Ascending aorta (tissue), 2 donors: ENCODE results near the gene MYH13. TPM values are rescaled to one million over a fixed set of nuclear protein-coding genes. Genes with fewer than 3 reads are reported as not detected.

Experiments used
- DNase-seq, 2 donors: peaks; one replicate each; pipeline ENCODE4 v3.0.0-alpha.2; 2019; ENCODE audit warnings: low spot score in 2 of 2
- H3K27ac ChIP-seq, 2 donors: fragments of 200-600 bp; sonication (generic); one replicate each; pipeline ENCODE4 v1.5.1; 2016 to 2017; ENCODE audit warnings: mild to moderate bottlenecking in 1 of 2
- H3K27me3 ChIP-seq: fragments of 200-600 bp; sonication (generic); one replicate; pipeline ENCODE4 v1.5.1; 2017
- H3K36me3 ChIP-seq, 2 donors: fragments of 200-600 bp; sonication (generic); one replicate each; pipeline ENCODE4 v1.5.1; 2016
- H3K4me1 ChIP-seq, 2 donors: fragments of 200-600 bp; sonication (generic); one replicate each; pipeline ENCODE4 v1.5.1; 2016 to 2017; ENCODE audit warnings: mild to moderate bottlenecking in 1 of 2
- H3K4me3 ChIP-seq, 2 donors: fragments of 200-600 bp; sonication (generic); one replicate each; pipeline ENCODE4 v1.5.1; 2016 to 2017; ENCODE audit warnings: mild to moderate bottlenecking in 1 of 2
- H3K9me3 ChIP-seq, 2 donors: fragments of 200-600 bp; sonication (generic); one replicate each; pipeline ENCODE4 v1.5.1; 2016
- intact Hi-C: fragments of 100-400 bp; cut with DNase I; formaldehyde crosslinking; loops from one replicate; pipeline ENCODE4 v1.15.1; 2023
- total RNA-seq: library from RNA; depleted of rRNA; stranded (reverse); fragments of >200 nt; gene quantifications from one replicate; pipeline ENCODE4 v1.1.0, GENCODE V29; 2016
- TF ChIP-seq, protein P1 (sequence below), 3 experiments: fragments of 200-600 bp in 2 of 3; fragments of 450-650 bp in 1 of 3; sonication (generic) in 2 of 3; IDR thresholded peaks; one replicate each; pipeline ENCODE4 v1.5.1; 2016 to 2019; ENCODE audit warnings: antibody characterized with exemption in 3 of 3, mild to moderate bottlenecking in 1 of 3, moderate library complexity in 1 of 3

MYH13 gene
- not detected for total RNA-seq

DNA sequence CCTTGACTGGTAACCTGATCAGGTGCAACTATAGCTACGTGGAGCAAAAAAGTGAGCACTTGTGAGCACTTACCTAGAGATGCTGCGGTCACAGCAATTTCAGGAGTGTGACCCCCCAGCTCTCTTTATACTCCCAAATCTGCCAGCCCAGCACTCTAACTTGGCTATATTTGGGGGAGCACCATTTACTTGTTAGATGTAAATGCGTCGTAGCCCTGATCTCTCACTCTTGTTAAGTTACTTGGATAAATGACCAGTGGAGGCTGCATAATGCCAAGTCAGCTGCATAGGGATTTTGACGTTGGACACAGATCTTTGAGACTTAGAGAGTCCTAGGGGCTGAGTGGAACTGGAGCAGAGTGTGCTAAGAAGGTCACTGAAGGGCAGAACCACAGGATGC, at the start of gene MYH13:
Gene MYH13 (minus strand): TSS at position 101 of the 400 bp plus-strand sequence. CDS start 8,476 bp downstream, outside the sequence.
- Histone ChIP-seq H3K9me3 (no peaks in the 10 kb centered on the region), H3K27ac (no peak within 1 kb of the TSS), H3K4me1 (no peaks in the 10 kb centered on the region), H3K27me3 (no peaks in the 10 kb centered on the region), H3K36me3 (no peaks in the 10 kb centered on the region), H3K4me3 (no peak within 1 kb of the TSS)
- TF ChIP-seq, protein P1, sequence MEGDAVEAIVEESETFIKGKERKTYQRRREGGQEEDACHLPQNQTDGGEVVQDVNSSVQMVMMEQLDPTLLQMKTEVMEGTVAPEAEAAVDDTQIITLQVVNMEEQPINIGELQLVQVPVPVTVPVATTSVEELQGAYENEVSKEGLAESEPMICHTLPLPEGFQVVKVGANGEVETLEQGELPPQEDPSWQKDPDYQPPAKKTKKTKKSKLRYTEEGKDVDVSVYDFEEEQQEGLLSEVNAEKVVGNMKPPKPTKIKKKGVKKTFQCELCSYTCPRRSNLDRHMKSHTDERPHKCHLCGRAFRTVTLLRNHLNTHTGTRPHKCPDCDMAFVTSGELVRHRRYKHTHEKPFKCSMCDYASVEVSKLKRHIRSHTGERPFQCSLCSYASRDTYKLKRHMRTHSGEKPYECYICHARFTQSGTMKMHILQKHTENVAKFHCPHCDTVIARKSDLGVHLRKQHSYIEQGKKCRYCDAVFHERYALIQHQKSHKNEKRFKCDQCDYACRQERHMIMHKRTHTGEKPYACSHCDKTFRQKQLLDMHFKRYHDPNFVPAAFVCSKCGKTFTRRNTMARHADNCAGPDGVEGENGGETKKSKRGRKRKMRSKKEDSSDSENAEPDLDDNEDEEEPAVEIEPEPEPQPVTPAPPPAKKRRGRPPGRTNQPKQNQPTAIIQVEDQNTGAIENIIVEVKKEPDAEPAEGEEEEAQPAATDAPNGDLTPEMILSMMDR (IDR thresholded peaks at IDR 0.05) = no peak
- DNase-seq = no peak
- intact Hi-C loops = no loop called here

DNA sequence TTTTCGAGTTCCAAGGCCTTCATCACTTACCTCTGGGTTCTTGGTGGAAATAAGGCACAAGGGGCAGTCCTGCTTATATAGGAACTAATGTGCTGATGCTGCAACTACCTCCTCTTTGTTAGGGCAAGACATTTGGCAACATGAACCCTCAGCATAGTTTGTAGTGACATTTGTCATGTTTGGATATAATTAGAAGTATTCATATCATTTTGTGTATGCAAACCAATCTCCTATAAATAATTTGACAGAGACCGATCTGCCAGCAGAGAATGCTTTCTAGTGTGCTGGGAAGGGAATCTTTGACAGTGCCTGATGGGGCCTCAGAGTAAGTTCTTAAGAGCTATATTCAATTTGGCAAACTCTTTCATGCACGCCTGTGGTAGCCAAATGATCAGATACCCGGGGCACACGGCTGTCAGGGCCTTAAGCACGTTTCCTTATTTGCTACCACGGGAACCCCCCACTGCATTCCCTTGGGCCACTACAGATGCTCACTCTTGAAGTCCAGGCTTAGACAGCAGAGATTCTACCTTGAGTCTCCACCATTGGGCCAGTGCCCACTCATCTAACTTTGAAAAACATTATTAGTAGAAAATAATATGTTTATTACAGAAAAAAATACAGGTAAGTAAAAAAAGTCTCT, 49.2 kb upstream of the MYH13 start, which contains the start of gene MYH8:
Gene MYH8 (minus strand): TSS at position 51 of the 643 bp plus-strand sequence. CDS start 1,723 bp downstream, outside the sequence.
- H3K27me3 ChIP-seq = no peaks in the 10 kb centered on the region
- H3K36me3 ChIP-seq = no peaks in the 10 kb centered on the region

DNA sequence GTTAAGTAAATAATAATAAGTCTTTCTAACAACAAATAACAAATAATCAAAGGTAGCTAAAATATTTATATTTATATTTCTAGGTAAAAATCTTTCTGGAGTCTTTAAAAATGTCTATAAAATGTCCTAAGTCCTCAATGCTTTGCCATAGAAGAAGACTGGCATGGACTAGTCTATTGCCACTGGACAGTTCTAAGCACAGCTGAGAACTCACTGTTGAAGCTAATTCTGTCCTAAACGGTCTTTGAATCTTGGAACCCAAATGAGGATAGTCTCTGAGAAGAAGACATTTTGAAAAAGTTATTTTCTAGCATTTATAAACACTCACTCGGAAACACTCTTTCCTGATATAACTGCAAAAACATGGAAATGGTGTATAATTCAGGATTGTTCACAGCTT, 48.4 kb upstream of the MYH13 start:
- no peak for DNase-seq
- Histone ChIP-seq H3K27me3 (no peaks in the 10 kb centered on the region), H3K27ac (no peak overlapping the region), H3K9me3 (no peaks in the 10 kb centered on the region), H3K36me3 (no peaks in the 10 kb centered on the region), H3K4me1 (no peaks in the 10 kb centered on the region), H3K4me3 (no peak overlapping the region)
- TF ChIP-seq, protein P1 (IDR thresholded peaks at IDR 0.05) = no peak
- intact Hi-C loops = no loop called here

More for the DNA sequence above, 49.2 kb upstream of the MYH13 start, which contains the start of gene MYH8:
- no peaks in the 10 kb centered on the region for H3K4me1 ChIP-seq
- H3K4me3 ChIP-seq = no peak within 1 kb of the TSS
- no peak for DNase-seq
- intact Hi-C loops = no loop called here
- TF ChIP-seq, protein P1 (IDR thresholded peaks at IDR 0.05) = no peak
- H3K27ac ChIP-seq = no peak within 1 kb of the TSS
- H3K9me3 ChIP-seq = no peaks in the 10 kb centered on the region

DNA sequence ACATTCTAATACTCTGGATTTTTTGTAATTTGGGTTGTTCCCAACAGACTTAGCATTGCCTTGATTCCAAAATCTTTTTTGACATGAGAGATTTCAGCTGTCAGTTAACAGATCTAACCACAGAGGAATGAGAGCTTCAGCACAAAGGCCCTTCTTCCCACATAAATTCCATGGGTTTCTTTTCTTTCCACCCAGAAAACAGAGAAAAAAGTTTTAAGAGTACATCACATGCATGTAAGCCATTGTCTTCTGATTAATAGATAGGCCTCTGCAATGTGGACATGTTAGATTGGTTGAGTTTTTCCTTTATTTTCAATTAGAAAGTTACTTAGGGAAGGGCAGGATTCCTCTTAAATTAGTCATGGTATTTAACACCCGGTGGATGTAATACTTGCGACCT, 48.0 kb upstream of the MYH13 start:
- Histone ChIP-seq H3K9me3 (no peaks in the 10 kb centered on the region), H3K36me3 (no peaks in the 10 kb centered on the region), H3K27me3 (no peaks in the 10 kb centered on the region), H3K4me1 (no peaks in the 10 kb centered on the region), H3K27ac (no peak overlapping the region), H3K4me3 (no peak overlapping the region)
- TF ChIP-seq, protein P1 (IDR thresholded peaks at IDR 0.05) = no peak
- no peak for DNase-seq
- intact Hi-C loops = no loop called here

DNA sequence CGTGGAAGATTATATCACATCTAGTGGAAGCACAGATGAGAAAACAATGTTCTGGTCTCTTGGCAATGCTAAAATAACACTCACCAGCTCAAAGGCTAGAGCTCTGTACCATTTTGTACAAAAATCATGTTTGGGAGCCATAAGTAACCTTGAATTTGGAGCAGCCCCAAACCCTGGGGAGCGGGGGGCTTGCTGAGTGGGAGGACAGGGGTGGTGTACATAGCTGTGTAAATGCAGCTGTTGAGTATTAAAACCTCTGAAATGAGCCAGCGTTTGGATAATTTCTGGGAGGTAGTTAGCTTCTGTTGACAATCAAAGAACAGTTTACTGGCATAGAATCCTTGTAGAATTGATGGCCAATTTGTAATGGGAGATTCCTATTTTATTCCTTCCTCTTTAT, 44.6 kb upstream of the MYH13 start:
- Histone ChIP-seq H3K9me3 (no peaks in the 10 kb centered on the region), H3K4me3 (no peak overlapping the region), H3K36me3 (no peaks in the 10 kb centered on the region), H3K27me3 (no peaks in the 10 kb centered on the region), H3K27ac (no peak overlapping the region), H3K4me1 (no peaks in the 10 kb centered on the region)
- intact Hi-C loops = no loop called here
- TF ChIP-seq, protein P1 (IDR thresholded peaks at IDR 0.05) = no peak
- DNase-seq = no peak
